Osteoblast (primary cell): ENCODE results near the gene KCTD12. TPM values are rescaled to one million over a fixed set of nuclear protein-coding genes. Genes with fewer than 3 reads are reported as not detected.

Source experiments
- DNase-seq: peaks from one replicate; pipeline ENCODE4 v3.0.0; 2011; ENCODE audit warnings: low spot score, mixed read lengths; ENCODE audit not compliant: insufficient read length; ENCODE audit errors: missing footprints
- H2AFZ ChIP-seq: 2 replicates; pipeline ENCODE4 v1.6.0; 2011; ENCODE audit warnings: mild to moderate bottlenecking, low read length
- H3K27ac ChIP-seq: 2 replicates; pipeline ENCODE4 v1.5.1; 2011; ENCODE audit warnings: mild to moderate bottlenecking, low read depth, low read length, moderate library complexity
- H3K27me3 ChIP-seq: 2 replicates; pipeline ENCODE4 v1.6.0; 2012; ENCODE audit warnings: mild to moderate bottlenecking, control low read depth, inconsistent platforms, low read length, moderate library complexity; ENCODE audit not compliant: insufficient read depth
- H3K36me3 ChIP-seq: 2 replicates; pipeline ENCODE4 v1.5.1; 2011; ENCODE audit warnings: mild to moderate bottlenecking, low read length, control low read depth, moderate library complexity; ENCODE audit not compliant: insufficient read depth
- H3K4me1 ChIP-seq: 2 replicates; pipeline ENCODE4 v1.5.1; 2011; ENCODE audit warnings: mild to moderate bottlenecking, low read length, control low read depth, moderate library complexity; ENCODE audit not compliant: insufficient read depth
- H3K4me2 ChIP-seq: 2 replicates; pipeline ENCODE4 v1.6.0; 2011; ENCODE audit warnings: mild to moderate bottlenecking, low read length; ENCODE audit not compliant: insufficient read depth
- H3K4me3 ChIP-seq: fragments of 200-600 bp; sonication (generic); 3 replicates; pipeline ENCODE4 v1.5.1; 2012; ENCODE audit warnings: mild to moderate bottlenecking, low read length, inconsistent platforms; ENCODE audit not compliant: insufficient read depth
- H3K79me2 ChIP-seq: 2 replicates; pipeline ENCODE4 v1.6.0; 2012; ENCODE audit warnings: mild to moderate bottlenecking, low read length, control low read depth, inconsistent platforms; ENCODE audit not compliant: insufficient read depth
- H3K9me3 ChIP-seq: 2 replicates; pipeline ENCODE4 v1.5.1; 2011; ENCODE audit warnings: low read depth, low read length, control low read depth
- H4K20me1 ChIP-seq: 2 replicates; pipeline ENCODE4 v1.6.0; 2012; ENCODE audit warnings: mild to moderate bottlenecking, low read length, control low read depth; ENCODE audit not compliant: insufficient read depth
- CTCF ChIP-seq: IDR thresholded peaks from 2 replicates; pipeline ENCODE4 v1.5.1; 2011; ENCODE audit warnings: mild to moderate bottlenecking, low read depth, low read length, moderate library complexity; ENCODE audit errors: extremely low read depth
- total RNA-seq: library from RNA; depleted of rRNA; stranded (reverse); fragments of >200 nt; gene quantifications from 2 replicates; pipeline ENCODE4 v1.2.3, GENCODE V29; 2012

Gene KCTD12
- total RNA-seq, 1 donor = 29.0 TPM

- H3K9me3 ChIP-seq = no peaks in the 10 kb centered on the region
- no peak for TF ChIP-seq CTCF
- no peaks in the 10 kb centered on the region for H3K27me3 ChIP-seq
- no peak overlapping the region for H3K27ac ChIP-seq
- no peak overlapping the region for H3K4me3 ChIP-seq
- H3K4me1 ChIP-seq = peaks cover 23% of the 10 kb centered on the region
- no peaks in the 10 kb centered on the region for H3K79me2 ChIP-seq
- DNase-seq = no peak
- no peak overlapping the region for H2AFZ ChIP-seq
- no peak overlapping the region for H3K4me2 ChIP-seq
- H4K20me1 ChIP-seq = no peaks in the 10 kb centered on the region
- no peaks in the 10 kb centered on the region for H3K36me3 ChIP-seq
Observed at GRCh38 chr13:76832258-76832988, 53.8 kb downstream of the KCTD12 start.

GRCh38 chr13:76830805-76831204 lies 55.4 kb downstream of the KCTD12 start:
- Histone ChIP-seq H2AFZ (no peak overlapping the region), H3K27ac (no peak overlapping the region), H3K4me3 (no peak overlapping the region), H3K4me2 (no peak overlapping the region), H3K79me2 (no peaks in the 10 kb centered on the region), H3K36me3 (no peaks in the 10 kb centered on the region), H3K4me1 (peaks cover 14% of the 10 kb centered on the region), H3K9me3 (no peaks in the 10 kb centered on the region), H4K20me1 (no peaks in the 10 kb centered on the region), H3K27me3 (no peaks in the 10 kb centered on the region)
- DNase-seq = no peak
- TF ChIP-seq CTCF = no peak

Other genes with a start within 250 kb of the KCTD12 start
- not detected in 2 replicates for gene ACOD1, start 62.1 kb upstream of the KCTD12 start, total RNA-seq
- 42.0 and 45.1 TPM in 2 replicates for gene CLN5, start 105.7 kb upstream of the KCTD12 start, total RNA-seq
- gene FBXL3, start 140.8 kb upstream of the KCTD12 start, total RNA-seq = 69.2 and 76.0 TPM in 2 replicates